Body of pancreas (tissue), 4 donors: ENCODE measurements around the gene CD40. TPM values are rescaled to one million over a fixed set of nuclear protein-coding genes. Genes with fewer than 3 reads are reported as not detected.

Experiments
- ATAC-seq: fragments of 150-250 bp; one replicate; pipeline ENCODE4 v1.9.1; 2016
- DNase-seq, 4 donors: peaks; one replicate each; pipeline ENCODE4 v3.0.0-alpha.2; 2019
- H3K27ac ChIP-seq, 4 donors: fragments of 200-600 bp; sonication (generic); 1 replicate in 3 of 4; 2 replicates in 1 of 4; pipeline versions ENCODE4 v1.5.1 to v1.6.1; 2016 to 2019; ENCODE audit warnings: mild to moderate bottlenecking in 1 of 4, mixed read lengths in 1 of 4, moderate library complexity in 1 of 4
- H3K27me3 ChIP-seq, 2 donors: fragments of 200-600 bp; sonication (generic); one replicate each; pipeline ENCODE4 v1.6.0; 2016; ENCODE audit warnings: mild to moderate bottlenecking in 1 of 2
- H3K36me3 ChIP-seq, 2 donors: fragments of 200-600 bp; sonication (generic); replicated peaks in 1 of 2; 2 replicates each; pipeline ENCODE4 v1.5.1; 2016; ENCODE audit warnings: low read depth in 2 of 2; ENCODE audit not compliant: insufficient read depth in 1 of 2
- H3K4me1 ChIP-seq: fragments of 200-600 bp; sonication (generic); one replicate; pipeline ENCODE4 v1.6.0; 2016
- H3K4me3 ChIP-seq, 2 donors: fragments of 200-600 bp; sonication (generic); 1 replicate in 1 of 2; 2 replicates in 1 of 2; pipeline ENCODE4 v1.5.1; 2016 to 2019
- H3K9me3 ChIP-seq, 3 donors: fragments of 200-600 bp; sonication (generic); 1 replicate in 2 of 3; 2 replicates in 1 of 3; pipeline ENCODE4 v1.5.1; 2016
- POLR2A ChIP-seq, 3 donors: fragments of 450-650 bp; IDR thresholded peaks; one replicate each; pipeline ENCODE4 v1.6.1; 2016; ENCODE audit warnings: antibody characterized with exemption in 3 of 3, mild to moderate bottlenecking in 2 of 3
- WGBS, 2 donors: methylation state at CpG; one replicate each; pipeline ENCODE4 v1.1.5; 2017; 5-methylcytosine and 5-hydroxymethylcytosine counted together
- intact Hi-C: fragments of 100-400 bp; cut with DNase I; formaldehyde crosslinking; loops from one replicate; pipeline ENCODE4 v1.15.1; 2023
- total RNA-seq, 2 donors: library from RNA; depleted of rRNA; stranded (reverse); fragments of >200 nt; gene quantifications; one replicate each; pipeline ENCODE4 v1.1.0, GENCODE V29; 2016
- TF ChIP-seq, protein P1 (sequence below), 7 experiments: fragments of 450-650 bp in 4 of 7; fragments of 200-600 bp in 3 of 7; sonication (generic) in 3 of 7; IDR thresholded peaks; one replicate each; pipeline ENCODE4 v1.5.1; 2016 to 2019; ENCODE audit warnings: antibody characterized with exemption in 7 of 7

CD40 gene
- total RNA-seq, 2 donors from 2014 or later = 8.9 to 14.5 TPM

DNA sequence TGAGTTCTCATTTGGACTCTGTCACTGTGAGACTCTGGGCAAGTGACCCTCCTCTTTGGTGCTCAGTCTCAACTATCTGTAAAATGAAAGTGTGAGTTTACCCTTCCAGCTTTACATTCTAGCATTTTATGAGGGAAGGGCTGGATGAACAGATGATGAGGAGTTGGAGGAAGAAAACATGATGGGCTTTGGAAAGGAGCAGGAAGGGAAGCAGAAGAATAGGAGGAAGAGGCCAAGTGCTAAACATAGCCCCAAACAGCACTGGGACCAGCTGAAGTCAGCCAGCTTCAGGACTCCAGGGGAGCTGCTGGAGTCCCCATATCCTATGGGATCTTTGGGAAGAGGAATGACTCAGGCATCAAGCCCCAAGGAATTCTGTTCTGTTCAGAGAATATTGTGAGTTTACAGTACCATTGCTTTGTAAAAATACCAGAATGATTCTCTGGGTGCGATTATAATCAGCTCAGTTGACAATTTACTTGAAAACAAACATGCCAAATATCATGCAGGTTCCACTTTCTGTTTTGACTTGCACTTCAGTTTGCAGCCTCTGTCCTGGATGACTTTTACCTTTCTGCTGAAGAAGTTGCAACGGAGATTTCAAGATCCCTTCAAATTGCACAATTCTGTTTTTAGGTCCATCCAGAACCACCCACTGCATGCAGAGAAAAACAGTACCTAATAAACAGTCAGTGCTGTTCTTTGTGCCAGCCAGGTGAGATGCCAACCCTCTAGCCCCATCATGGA, 3.2 kb downstream of the CD40 start:
- H3K36me3 ChIP-seq = peaks cover 0 to 7% of the 10 kb centered on the region in 2 donors
- no peaks in the 10 kb centered on the region for H3K9me3 ChIP-seq
- no peaks in the 10 kb centered on the region for H3K27me3 ChIP-seq
- WGBS, 2 donors = 50 to 66% methylated on average over 2 of the region's 2 CpGs
- no peak overlapping the region for H3K4me3 ChIP-seq
- ATAC-seq (no peak), DNase-seq (no peak)
- H3K27ac ChIP-seq = no peak overlapping the region
- peaks cover 17% of the 10 kb centered on the region for H3K4me1 ChIP-seq
- intact Hi-C loops = no loop called here
- TF ChIP-seq, protein P1, sequence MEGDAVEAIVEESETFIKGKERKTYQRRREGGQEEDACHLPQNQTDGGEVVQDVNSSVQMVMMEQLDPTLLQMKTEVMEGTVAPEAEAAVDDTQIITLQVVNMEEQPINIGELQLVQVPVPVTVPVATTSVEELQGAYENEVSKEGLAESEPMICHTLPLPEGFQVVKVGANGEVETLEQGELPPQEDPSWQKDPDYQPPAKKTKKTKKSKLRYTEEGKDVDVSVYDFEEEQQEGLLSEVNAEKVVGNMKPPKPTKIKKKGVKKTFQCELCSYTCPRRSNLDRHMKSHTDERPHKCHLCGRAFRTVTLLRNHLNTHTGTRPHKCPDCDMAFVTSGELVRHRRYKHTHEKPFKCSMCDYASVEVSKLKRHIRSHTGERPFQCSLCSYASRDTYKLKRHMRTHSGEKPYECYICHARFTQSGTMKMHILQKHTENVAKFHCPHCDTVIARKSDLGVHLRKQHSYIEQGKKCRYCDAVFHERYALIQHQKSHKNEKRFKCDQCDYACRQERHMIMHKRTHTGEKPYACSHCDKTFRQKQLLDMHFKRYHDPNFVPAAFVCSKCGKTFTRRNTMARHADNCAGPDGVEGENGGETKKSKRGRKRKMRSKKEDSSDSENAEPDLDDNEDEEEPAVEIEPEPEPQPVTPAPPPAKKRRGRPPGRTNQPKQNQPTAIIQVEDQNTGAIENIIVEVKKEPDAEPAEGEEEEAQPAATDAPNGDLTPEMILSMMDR (IDR thresholded peaks at IDR 0.05) = no peak
- TF ChIP-seq POLR2A (IDR thresholded peaks at IDR 0.05) = no peak

DNA sequence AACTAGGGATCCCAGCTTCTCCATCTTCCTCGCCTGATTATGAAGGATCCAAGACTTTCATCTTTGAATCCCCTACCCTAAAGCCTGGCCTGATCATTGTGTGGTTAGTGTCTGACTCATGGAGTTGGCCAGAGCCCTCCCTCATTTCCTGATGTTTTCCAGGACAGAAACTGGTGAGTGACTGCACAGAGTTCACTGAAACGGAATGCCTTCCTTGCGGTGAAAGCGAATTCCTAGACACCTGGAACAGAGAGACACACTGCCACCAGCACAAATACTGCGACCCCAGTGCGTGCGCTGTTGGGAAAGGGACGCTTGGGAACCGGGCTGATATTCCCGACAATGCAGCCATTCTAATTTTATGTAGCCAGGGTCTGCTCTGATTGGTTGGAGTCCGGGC, 4.0 kb downstream of the CD40 start:
- DNase-seq = no peak
- peaks cover 17% of the 10 kb centered on the region for H3K4me1 ChIP-seq
- no peaks in the 10 kb centered on the region for H3K27me3 ChIP-seq
- 77 to 81% methylated on average over 10 to 11 of the region's 11 CpGs for WGBS, 2 donors
- ATAC-seq = no peak
- TF ChIP-seq, protein P1 (IDR thresholded peaks at IDR 0.05) = no peak
- TF ChIP-seq POLR2A (IDR thresholded peaks at IDR 0.05) = no peak
- H3K36me3 ChIP-seq = peaks cover 0 to 7% of the 10 kb centered on the region in 2 donors
- intact Hi-C loops = no loop called here
- no peak overlapping the region for H3K4me3 ChIP-seq
- H3K9me3 ChIP-seq = no peaks in the 10 kb centered on the region
- no peak overlapping the region for H3K27ac ChIP-seq

DNA sequence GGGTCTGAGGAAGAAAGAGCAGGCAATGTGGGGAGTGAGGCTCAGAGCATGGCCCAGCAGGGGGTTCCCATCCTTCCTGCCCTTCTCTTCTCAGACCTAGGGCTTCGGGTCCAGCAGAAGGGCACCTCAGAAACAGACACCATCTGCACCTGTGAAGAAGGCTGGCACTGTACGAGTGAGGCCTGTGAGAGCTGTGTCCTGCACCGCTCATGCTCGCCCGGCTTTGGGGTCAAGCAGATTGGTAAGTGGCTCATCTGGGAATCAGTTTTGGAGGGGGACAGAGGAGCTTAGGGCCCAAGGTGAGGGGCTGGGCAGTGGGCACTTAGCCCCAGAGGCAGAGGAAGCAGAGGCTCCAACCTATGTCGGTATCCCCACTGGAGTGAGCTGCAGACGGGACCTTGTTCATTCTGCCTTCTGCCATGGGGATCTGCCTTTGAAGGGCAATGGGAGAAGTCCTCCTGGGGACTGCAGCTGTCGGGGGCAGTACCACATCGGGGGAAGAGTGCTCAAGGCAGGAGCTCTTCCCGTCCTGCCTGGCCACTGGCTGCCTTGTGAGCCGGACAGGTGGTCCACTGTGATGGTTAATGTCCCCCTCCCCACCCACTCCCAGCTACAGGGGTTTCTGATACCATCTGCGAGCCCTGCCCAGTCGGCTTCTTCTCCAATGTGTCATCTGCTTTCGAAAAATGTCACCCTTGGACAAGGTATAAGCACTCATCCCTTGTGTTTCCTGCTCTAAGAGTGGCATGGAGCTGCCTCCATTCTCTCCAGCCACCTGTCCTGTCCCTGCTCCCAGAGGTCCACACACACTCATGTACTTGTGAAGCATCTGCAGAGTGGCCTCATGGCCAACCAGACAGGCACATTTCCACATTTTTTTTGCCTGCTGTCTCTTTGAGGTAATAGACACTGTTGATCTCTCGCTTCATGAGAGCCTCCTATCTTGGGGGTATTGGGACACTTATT, 4.7 kb downstream of the CD40 start:
- ATAC-seq (no peak), DNase-seq (no peak)
- Histone ChIP-seq H3K27ac (no peak overlapping the region), H3K9me3 (no peaks in the 10 kb centered on the region), H3K36me3 (peaks cover 0 to 7% of the 10 kb centered on the region in 2 donors), H3K4me3 (no peak overlapping the region), H3K27me3 (no peaks in the 10 kb centered on the region), H3K4me1 (peaks cover 11% of the 10 kb centered on the region)
- intact Hi-C loops = no loop called here
- TF ChIP-seq POLR2A (IDR thresholded peaks at IDR 0.05) = no peak
- TF ChIP-seq, protein P1 (IDR thresholded peaks at IDR 0.05) = no peak
- WGBS, 2 donors = 81 to 90% methylated on average over 15 of the region's 15 CpGs

DNA sequence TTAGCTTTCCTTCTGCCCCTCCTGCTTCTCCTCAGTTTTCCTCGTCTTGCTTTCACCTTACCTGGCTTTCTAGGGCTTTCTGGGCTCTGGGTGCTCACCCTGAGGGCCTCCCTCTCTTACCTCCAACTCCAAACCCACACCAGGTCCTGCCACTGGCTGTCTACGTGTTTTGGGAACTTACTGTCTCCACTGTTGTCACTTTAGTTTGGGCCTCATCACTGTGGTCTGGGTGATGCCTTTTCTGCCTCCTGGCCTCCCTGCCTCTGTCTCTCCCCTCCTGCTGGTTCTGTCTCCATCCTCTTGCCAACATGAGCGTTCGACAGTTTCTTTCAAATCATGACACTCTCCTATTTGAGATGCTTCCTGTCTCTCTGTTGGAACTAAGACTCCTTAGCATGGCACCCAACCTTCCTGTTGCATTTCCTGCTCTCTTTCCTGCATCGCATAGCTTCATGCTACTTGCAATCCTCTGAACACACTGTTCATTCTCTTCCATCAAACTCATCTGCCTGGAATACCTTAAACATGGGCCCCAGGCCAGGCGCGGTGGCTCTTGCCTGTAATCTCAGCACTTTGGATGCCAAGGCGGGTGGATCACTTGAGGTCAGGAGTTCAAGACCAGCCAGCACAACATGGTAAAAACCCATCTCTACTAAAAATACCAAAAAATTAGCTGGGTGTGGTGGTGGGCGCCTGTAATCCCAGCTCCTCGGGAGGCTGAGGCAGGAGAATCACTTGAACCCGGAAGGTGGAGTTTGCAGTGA, 5.5 kb downstream of the CD40 start:
- peaks cover 0 to 7% of the 10 kb centered on the region in 2 donors for H3K36me3 ChIP-seq
- peaks cover 8% of the 10 kb centered on the region for H3K4me1 ChIP-seq
- H3K4me3 ChIP-seq = no peak overlapping the region
- TF ChIP-seq POLR2A (IDR thresholded peaks at IDR 0.05) = no peak
- TF ChIP-seq, protein P1 (IDR thresholded peaks at IDR 0.05) = no peak
- 83 to 87% methylated on average over 11 of the region's 11 CpGs for WGBS, 2 donors
- ATAC-seq (no peak), DNase-seq (no peak)
- intact Hi-C loops = no loop called here
- H3K27me3 ChIP-seq = no peaks in the 10 kb centered on the region
- no peaks in the 10 kb centered on the region for H3K9me3 ChIP-seq
- no peak overlapping the region for H3K27ac ChIP-seq
